GM19099 (cell line): ENCODE data around the gene ETV6.

Experiments used
- POLR2A ChIP-seq: IDR thresholded peaks from 3 replicates; pipeline ENCODE4 v1.6.1; 2011; ENCODE audit warnings: low read depth; ENCODE audit not compliant: insufficient read length; ENCODE audit errors: extremely low read depth

ETV6 gene

GRCh38 chr12:11824069-11824468 lies 174.6 kb downstream of the ETV6 start:
- no peak for TF ChIP-seq POLR2A

GRCh38 chr12:11824736-11825135 lies 175.3 kb downstream of the ETV6 start:
- TF ChIP-seq POLR2A = no peak

GRCh38 chr12:11825278-11825677 lies 175.8 kb downstream of the ETV6 start:
- TF ChIP-seq POLR2A = no peak

GRCh38 chr12:11826574-11826973 lies 177.1 kb downstream of the ETV6 start:
- no peak for TF ChIP-seq POLR2A

GRCh38 chr12:11827091-11828061 lies 177.9 kb downstream of the ETV6 start:
- TF ChIP-seq POLR2A = no peak

GRCh38 chr12:11829764-11830194 lies 180.3 kb downstream of the ETV6 start:
- TF ChIP-seq POLR2A = no peak

- TF ChIP-seq POLR2A = peak; percentile 28
Measured at GRCh38 chr12:11830307-11830801, 180.9 kb downstream of the ETV6 start.

GRCh38 chr12:11832093-11832492 lies 182.6 kb downstream of the ETV6 start:
- TF ChIP-seq POLR2A = no peak

- no peak for TF ChIP-seq POLR2A
Measured at GRCh38 chr12:11833174-11833895, 183.9 kb downstream of the ETV6 start.

- TF ChIP-seq POLR2A = no peak
Measured at GRCh38 chr12:11834104-11834812, 184.8 kb downstream of the ETV6 start.

- TF ChIP-seq POLR2A = no peak
Measured at GRCh38 chr12:11834931-11835330, 185.5 kb downstream of the ETV6 start.

- peak; percentile 57 for TF ChIP-seq POLR2A
Measured at GRCh38 chr12:11836282-11837151, 187.0 kb downstream of the ETV6 start.

GRCh38 chr12:11837216-11837934 lies 187.9 kb downstream of the ETV6 start:
- no peak for TF ChIP-seq POLR2A
